Activated CD8-positive, alpha-beta memory T cell treated with anti-CD3 and anti-CD28 coated beads, Interleukin-2, amount 50 U/mL, for 48 hours (primary cell): ENCODE data around the gene MALRD1.
"Not testable (repeated sequence)": the region's sequence is repeated elsewhere in the genome, so short reads cannot be mapped to it uniquely, and the experiment has no call there.

Experiments used
- DNase-seq: peaks from one replicate; pipeline ENCODE4 v3.0.0-alpha.2; 2020

MALRD1 gene

GRCh38 chr10:19498393-19499290 lies 450.0 kb downstream of the MALRD1 start:
- no peak for DNase-seq

- DNase-seq = no peak
These were observed 450.7 kb downstream of the MALRD1 start for GRCh38 chr10:19499291-19499770.

- DNase-seq = no peak
These were observed 452.4 kb downstream of the MALRD1 start for GRCh38 chr10:19500959-19501358.

DNA sequence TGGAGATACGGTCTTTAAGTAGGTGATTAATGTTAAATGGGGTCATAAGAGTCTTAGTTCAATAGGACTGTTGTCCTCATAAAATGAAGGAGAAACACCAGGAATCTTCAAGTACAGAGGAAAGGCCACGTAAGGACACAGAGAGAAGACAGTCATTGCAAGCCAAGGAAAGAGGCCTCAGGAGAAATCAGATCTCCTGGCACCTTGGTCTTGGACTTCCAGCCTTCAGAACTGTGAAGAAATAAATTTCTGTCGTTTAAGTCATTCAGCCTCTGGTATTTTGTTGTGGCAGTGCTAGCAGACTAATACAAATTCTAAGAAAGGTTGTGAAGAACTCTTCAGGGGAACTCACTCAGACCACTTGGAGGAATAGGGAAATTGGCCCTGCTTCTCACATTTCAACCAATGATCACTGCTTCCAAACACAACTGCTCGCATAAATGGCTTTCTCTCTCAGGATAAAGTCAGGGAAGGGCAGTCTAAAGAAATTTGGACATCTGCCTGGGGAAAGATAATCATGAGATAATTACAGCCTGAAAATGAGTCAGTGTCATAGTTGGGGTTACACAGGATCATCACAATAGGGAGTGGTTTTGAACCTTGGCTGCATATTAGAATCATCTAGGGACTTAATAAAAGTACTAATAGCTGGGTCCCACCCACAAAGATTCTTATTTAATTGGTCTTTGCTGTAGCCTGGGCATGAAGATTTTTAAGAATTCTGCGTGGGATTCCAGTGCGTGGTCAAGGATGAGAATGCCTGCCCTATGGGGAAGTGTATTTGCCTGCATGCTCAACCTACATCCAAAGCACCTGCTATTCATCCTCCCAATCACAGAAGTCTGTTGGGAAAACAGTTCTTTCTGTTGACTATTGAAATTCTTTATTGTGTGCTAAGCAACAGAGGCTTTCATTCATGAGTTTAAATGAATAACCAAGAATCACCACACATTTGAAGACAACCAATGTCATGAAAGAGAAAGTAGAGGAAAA lies 457.0 kb downstream of the MALRD1 start:
- DNase-seq = no peak

GRCh38 chr10:19510005-19510732 lies 461.6 kb downstream of the MALRD1 start:
- DNase-seq = not testable (repeated sequence)

DNA sequence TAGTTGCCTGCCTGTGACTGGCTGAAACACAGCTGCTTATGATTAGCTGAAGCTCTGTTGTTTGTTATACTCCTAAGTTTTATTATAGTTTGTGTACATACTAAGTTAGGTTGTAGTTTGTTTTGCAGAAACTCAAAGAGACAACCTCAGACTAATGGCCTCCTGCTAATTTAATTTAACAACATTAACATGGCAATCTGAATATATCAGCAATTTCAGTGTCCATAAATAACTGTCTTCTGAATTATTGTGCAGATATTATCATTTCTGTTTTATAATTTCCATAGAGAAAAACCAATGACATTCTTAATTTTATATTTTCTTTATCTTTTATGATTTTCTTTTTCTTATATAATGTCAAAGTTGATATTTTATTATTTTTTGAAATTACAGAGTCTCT lies 469.5 kb downstream of the MALRD1 start:
- DNase-seq = no peak

DNA sequence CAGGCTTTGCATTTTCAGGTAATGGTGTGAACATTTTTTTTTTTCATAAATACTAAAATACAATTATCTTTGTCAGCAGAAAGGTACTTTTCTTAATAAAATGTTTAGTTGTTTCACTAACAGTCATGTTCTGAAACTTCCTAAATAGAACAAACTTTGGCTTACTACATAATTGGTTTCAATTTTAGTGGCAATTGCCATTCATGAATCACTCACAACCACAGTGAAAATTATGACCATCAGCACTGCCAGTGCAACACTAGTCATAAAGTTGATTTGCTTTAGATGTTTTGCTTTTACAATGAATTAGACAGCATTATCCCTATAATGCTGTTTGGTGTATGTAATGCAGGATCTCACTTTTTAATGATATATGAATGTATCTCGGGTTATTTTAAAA lies 470.0 kb downstream of the MALRD1 start:
- no peak for DNase-seq

GRCh38 chr10:19531324-19531723 lies 482.7 kb downstream of the MALRD1 start:
- no peak for DNase-seq

GRCh38 chr10:19532411-19532810 lies 483.8 kb downstream of the MALRD1 start:
- no peak for DNase-seq

DNA sequence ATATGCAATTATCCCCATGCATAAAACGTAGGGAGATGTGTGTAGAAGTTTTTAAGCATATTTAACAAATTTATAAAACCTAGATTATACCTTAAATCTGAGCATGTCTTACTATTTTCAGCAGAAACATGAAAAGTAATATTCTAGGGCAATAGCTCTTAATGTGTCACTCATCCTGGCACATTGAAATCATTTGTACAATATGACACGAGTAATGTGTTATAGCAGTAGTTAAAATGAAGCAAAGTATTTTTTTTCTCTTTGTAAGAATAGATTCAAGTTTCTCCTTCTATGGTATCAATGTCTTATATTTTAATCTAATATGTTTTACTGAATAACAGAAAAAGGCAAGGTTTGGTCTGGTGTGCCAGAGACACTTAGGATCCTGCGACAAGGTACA lies 492.7 kb downstream of the MALRD1 start:
- DNase-seq = no peak

GRCh38 chr10:19546224-19546623 lies 497.6 kb downstream of the MALRD1 start:
- DNase-seq = no peak

DNA sequence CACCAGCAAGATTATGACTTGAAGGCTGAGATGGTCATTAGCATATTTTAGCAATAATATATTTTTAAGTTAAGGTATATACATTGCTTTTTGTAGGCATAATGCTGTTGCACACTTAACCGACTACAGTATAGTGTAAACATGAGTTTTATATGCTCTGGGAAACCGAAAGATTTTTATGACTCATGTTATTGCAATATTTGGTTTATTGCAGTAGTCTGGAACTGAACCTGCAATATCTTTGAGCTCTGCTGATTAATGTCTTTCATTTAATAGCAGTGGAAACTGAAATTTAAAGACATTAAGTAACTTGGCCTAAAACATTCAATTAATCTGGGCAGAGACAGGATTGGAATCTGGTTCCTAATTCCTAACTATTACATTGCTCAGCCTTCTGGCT lies 500.9 kb downstream of the MALRD1 start:
- no peak for DNase-seq

DNA sequence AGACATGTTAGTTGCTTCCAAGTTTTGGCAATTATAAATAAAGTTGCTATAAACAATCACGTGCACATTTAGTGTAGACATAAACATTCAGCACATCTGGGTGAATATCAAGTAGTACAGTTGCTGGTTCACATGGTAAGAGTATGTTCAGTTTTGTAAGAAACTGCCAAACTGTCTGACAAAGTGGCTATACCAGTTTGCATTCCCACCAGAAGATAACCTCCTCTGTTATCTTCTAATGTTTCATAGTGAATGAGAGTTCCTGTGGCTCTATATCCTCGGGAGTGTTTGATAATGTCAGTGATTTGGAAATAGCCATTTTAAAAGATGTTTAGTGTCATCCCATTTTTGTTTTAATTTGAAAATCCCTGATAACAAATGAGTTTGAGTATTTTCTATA lies 508.1 kb downstream of the MALRD1 start:
- no peak for DNase-seq

GRCh38 chr10:19561181-19561580 lies 512.6 kb downstream of the MALRD1 start:
- no peak for DNase-seq

- no peak for DNase-seq
These were observed 515.0 kb downstream of the MALRD1 start for GRCh38 chr10:19563388-19564141.

DNA sequence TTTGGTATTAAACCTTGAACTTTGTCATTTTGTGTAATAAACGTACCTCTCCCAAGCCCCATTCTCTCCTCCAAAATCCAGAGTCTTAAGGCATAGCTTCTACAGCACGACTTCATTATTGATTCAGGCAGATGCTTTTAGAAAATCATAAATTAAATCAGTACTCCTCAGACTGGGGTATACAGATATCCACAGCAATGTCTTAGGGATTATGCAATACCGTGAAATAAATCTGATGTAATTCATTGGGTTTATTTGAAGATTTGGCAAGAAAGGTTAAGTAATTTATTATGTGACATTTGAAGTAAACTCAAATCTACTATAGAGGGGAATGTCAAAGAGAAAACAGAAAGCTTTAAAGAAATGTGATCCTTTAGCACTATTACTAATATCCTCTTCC lies 521.5 kb downstream of the MALRD1 start:
- no peak for DNase-seq

GRCh38 chr10:19570991-19571390 lies 522.4 kb downstream of the MALRD1 start:
- no peak for DNase-seq

DNA sequence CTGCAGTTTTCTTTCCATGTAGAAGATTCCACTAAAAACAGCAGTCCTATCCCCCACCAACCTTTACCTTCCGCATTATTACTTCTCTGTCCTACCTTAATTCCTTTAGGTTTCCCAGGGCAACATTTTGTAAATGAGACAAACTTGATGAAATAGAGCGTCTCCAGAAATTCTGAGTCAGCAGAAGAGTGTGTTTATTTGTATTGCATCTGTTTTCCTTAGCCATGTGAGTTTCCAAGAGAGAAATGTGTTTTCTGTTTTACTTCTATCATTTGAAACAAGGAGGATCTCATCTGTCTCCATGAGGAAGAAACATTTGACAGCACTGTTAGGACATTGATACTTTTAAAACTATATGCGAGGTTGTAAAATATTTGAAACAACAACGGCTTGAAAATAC lies 523.5 kb downstream of the MALRD1 start:
- no peak for DNase-seq

- DNase-seq = no peak
These were observed 528.0 kb downstream of the MALRD1 start for GRCh38 chr10:19576576-19576975.

GRCh38 chr10:19577381-19577780 lies 528.8 kb downstream of the MALRD1 start:
- DNase-seq = no peak

- DNase-seq = no peak
These were observed 529.2 kb downstream of the MALRD1 start for GRCh38 chr10:19577807-19578206.

GRCh38 chr10:19578571-19578970 lies 530.0 kb downstream of the MALRD1 start:
- no peak for DNase-seq
